HG02588 (cell line): ENCODE results near the gene HMGCL.
A peak's percentile ranks its signal among the peaks of the same experiment; 100 is the strongest.

Experiments used
- ATAC-seq: cut with Tn5 transposase; IDR thresholded peaks from one replicate; pipeline ENCODE4 v1.9.1; 2021; ENCODE audit warnings: mild to moderate bottlenecking, moderate library complexity; ENCODE audit not compliant: unreplicated experiment

HMGCL gene

DNA sequence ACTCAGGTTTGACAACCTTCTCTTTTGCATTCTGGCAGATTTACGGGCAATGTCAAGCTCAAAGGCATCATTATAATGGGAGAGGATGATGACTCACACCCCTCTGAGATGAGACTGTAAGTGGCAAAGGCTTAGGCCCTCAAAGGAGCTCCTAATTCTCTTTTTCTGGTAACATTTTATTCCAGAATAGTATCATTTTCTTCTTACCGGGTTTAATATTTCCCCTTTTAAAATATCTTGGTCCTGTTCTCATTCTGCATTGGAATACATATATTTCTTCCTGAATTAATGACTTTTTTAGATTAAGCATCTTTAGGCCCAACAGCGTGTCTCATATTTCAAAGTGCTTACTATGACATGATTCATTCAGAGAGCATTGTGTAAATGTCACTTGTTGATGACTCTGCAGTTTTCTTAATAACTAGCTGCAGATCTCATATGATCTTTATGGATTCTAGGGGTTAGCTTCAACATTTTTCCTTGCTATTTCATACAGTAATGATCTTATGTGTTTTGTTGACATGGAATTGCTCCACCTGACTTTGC, 45.3 kb downstream of the HMGCL start:
- ATAC-seq = no peak

DNA sequence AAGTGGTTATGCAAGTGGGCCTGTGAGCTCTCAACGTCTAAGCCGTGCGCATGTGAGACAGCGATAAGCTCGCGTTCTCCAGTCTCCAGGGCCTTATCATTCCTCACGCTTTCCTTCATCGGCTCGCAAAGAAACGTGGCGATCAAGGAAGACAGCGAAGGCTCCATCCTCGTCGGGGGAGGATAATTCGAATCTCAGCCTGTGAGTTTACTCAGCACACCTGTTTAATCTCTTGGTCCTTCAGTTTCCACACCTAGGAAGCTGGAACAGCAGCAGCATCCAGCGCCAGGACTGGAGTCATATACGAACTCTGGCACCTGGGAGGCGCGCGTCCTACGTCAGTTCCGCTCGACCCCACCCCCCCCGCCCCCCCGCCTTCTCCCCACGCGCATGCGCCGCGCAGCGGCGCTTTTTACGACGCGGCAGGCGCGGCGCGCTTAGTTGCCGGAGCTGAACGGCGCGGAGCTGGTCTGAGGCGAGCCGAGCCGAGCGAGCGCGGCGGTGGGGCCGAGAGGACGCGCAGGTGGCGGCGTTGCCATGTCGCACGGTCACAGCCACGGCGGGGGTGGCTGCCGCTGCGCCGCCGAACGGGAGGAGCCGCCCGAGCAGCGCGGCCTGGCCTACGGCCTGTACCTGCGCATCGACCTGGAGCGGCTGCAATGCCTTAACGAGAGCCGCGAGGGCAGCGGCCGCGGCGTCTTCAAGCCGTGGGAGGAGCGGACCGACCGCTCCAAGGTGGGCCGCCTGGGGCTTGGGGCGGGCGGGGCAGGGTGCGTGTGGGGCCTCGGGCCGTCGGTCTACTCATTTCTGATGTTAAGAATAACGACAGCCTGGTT, 47.0 kb downstream of the HMGCL start, which contains the start of gene PITHD1:
Gene PITHD1 (plus strand): TSS at position 440 of the 836 bp plus-strand sequence. CDS start 98 bp downstream, at position 538.
- peak; percentile 74 for ATAC-seq

DNA sequence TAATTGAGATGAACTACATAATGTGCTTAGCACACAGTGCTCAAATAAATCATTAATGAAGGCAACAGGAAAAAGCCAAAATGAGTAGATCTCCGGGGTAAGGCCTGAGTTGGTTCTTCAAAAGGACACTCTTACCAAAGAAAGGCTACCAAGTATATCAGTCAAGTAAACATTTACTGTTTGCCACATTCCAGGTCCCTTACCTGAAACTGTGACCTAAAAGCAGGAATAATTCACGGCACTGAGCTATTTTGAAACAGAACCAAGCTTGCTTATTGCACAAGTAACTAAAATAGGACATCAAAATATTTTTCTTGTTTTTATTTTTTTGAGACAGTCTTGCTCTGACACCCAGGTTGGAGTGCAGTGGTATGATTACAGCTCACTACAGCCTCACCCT, 49.0 kb downstream of the HMGCL start:
- ATAC-seq = no peak

DNA sequence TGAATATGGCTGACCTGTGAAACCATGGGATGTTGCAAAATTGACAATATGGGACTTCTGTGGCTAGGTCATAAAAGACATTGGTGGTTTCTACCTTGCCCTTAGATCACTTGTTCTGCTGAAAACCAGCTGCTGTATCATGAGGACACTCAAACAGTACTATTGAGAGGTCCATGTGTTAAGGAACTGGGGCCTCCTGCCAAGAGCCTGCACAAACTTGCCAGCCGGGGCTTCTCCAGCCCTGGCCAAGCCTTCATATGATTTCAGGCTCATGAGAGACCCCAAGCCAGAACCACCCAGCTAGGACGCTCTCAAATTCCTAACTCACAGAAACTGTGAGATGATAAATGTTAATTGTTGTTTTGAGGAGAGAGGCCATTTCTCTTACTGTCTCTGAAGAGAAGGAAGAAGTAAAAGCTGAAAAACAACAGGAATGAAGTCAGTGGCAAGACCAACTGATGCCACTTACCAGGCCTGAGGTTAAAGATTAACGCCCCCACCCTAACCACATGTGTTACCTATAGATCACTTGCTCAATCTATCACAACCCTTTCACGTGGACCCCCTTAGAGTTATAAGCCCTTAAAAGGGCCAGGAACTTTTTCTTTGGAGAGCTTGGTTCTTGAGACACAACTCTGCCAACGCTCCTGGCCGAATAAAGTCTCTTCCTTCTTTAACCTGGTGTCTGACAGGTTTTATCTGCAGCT, 50.9 kb downstream of the HMGCL start:
- ATAC-seq = no peak

DNA sequence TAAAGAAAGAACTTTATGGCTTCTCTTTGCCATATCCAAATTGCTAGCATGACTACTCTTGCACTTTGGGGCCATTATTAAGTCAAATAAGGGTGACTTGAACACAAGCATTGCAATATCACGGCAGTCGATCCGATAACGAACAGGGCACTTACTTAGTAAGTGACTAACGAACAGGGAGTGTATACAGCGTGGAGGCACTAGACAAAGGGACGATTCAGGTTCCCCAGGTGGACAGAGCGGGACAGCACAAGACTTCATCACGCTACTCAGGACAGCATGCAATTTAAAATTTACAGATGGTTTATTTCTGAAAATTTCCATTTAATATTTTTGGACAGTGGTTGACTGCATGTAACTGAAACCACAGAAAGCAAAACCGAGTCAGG, 52.4 kb downstream of the HMGCL start:
- ATAC-seq = no peak

GRCh38 chr1:23772049-23772853, 53.0 kb downstream of the HMGCL start:
- ATAC-seq = no peak

DNA sequence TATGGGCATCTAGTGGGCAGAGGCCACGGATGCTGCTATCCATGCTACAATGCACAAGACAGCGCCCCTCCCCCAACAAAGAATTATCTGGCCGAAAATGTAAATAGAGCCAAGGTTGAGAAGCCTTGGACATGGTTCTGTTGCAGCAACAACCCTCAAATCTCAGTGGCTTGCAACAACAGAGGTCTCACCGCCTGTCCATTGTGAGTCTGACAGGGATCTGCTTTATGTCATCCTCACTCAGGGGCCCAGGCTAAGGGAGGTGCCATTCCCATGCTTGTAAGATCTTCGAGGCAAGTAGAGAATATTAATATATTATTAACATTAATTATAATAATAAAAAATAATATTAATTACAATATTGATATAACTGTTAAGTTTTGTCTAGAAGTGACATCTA, 56.5 kb downstream of the HMGCL start:
- ATAC-seq = no peak

DNA sequence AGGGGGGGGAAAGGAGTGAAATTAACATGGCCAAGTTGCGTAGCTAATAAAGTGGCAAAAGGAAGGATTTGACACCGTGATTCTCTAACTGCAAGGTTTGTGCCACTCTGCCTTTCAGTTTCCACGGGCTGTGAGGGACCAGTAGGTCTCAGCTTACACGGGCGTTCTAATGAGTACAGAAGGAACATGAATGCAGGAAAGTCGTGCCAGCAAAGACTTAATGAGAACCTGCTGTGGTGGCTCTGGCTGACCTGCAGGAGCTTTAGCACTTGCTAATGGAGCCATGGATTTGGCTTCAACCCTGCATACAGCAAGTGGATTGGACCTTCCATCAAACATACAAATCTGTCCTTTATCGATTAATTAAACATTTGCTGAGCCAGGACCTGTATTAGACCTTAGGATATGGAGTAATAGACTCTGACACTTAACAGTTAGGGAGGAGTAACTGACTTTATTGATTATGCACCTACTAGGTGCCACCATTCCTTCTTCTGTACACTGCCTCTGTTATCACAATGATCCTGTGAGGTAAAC, 62.1 kb downstream of the HMGCL start:
- no peak for ATAC-seq

DNA sequence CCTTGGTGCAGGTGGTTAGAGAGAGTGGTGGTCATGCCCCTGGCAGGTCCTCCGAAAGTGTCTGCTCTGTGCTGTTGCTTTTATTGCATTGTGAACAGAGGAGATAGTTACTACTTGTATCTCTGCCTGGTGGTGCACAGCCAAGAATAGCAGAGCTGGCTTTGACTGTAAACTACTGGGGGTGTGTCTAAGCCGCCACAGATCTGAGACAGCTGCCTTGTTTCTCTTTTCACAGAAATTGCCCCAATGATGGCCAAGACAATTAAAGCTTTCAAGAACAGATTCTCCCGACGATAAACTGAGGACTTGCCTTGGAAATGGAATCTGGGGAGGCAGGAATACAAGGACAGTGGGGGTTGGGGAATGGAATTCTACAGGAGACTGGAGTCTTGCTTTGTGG, 66.0 kb downstream of the HMGCL start:
- ATAC-seq = no peak

- ATAC-seq = no peak
Measured at GRCh38 chr1:23757812-23758211, 67.4 kb downstream of the HMGCL start.

- ATAC-seq = no peak
Measured at GRCh38 chr1:23756676-23757075, 68.6 kb downstream of the HMGCL start.

DNA sequence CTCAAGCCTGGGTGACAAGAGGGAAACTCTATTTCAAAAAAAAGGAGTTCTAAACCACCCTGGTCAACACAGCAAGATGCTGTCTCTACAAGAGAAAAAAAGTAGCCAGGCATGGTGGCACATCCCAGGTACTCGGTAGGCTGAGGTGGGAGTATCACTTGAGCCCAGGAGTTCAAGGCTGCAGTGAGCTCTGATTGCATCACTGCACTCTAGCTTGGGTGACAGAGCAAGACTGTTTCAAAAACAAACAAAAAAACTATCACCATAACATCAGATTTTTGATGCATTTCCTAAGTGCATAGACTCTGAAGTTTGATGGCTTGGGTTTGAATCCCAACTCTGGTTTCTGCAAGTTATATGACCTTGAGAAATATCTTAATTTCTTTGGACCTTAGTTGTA, 72.3 kb downstream of the HMGCL start:
- ATAC-seq = no peak
